GM18873 (cell line): Measurements from ENCODE around the gene PAQR6.

Experiments
- ATAC-seq: cut with Tn5 transposase; IDR thresholded peaks from one replicate; pipeline ENCODE4 v1.9.1; 2021; ENCODE audit warnings: mild to moderate bottlenecking, moderate library complexity, moderate number of reproducible peaks; ENCODE audit not compliant: unreplicated experiment, low FRiP score

Gene PAQR6

GRCh38 chr1:156266051-156266450 lies 18.2 kb upstream of the PAQR6 start:
- no peak for ATAC-seq

- ATAC-seq: no peak
Measured at GRCh38 chr1:156263288-156263655, 15.4 kb upstream of the PAQR6 start.

GRCh38 chr1:156262461-156263287 lies 14.8 kb upstream of the PAQR6 start:
- no peak for ATAC-seq

- ATAC-seq: no peak
Measured at GRCh38 chr1:156260896-156261295, 13.0 kb upstream of the PAQR6 start.

- ATAC-seq: no peak
Measured at GRCh38 chr1:156259805-156260204, 11.9 kb upstream of the PAQR6 start.

GRCh38 chr1:156258859-156259258 lies 11.0 kb upstream of the PAQR6 start:
- ATAC-seq: no peak

- no peak for ATAC-seq
Measured at GRCh38 chr1:156257711-156258110, 9.9 kb upstream of the PAQR6 start.

GRCh38 chr1:156253634-156254033 lies 5.8 kb upstream of the PAQR6 start:
- no peak for ATAC-seq

GRCh38 chr1:156251527-156251926 lies 3.7 kb upstream of the PAQR6 start:
- no peak for ATAC-seq

- ATAC-seq: no peak
Measured at GRCh38 chr1:156249593-156249992, 1.7 kb upstream of the PAQR6 start.

GRCh38 chr1:156248323-156248683 lies 447 bp upstream of the PAQR6 start:
- ATAC-seq: no peak

- no peak for ATAC-seq
Measured at GRCh38 chr1:156246781-156247459, 936 bp downstream of the PAQR6 start.

- no peak for ATAC-seq
Measured at GRCh38 chr1:156246241-156246780, 1.5 kb downstream of the PAQR6 start.

- no peak for ATAC-seq
Measured at GRCh38 chr1:156245451-156246232, 2.2 kb downstream of the PAQR6 start.

GRCh38 chr1:156244712-156245111 lies 3.1 kb downstream of the PAQR6 start:
- no peak for ATAC-seq

GRCh38 chr1:156244126-156244525 lies 3.7 kb downstream of the PAQR6 start:
- no peak for ATAC-seq

GRCh38 chr1:156242738-156243137 lies 5.1 kb downstream of the PAQR6 start:
- no peak for ATAC-seq

GRCh38 chr1:156241926-156242325 lies 5.9 kb downstream of the PAQR6 start, which contains the start of gene BGLAP:
TSS of gene BGLAP (plus strand) at chr1:156242184. CDS start at chr1:156242232, 48 bp downstream.
- no peak for ATAC-seq

GRCh38 chr1:156241311-156241811 lies 6.5 kb downstream of the PAQR6 start:
- no peak for ATAC-seq

- no peak for ATAC-seq
Measured at GRCh38 chr1:156238248-156238647, 9.6 kb downstream of the PAQR6 start.

- ATAC-seq: no peak
Measured at GRCh38 chr1:156236164-156236563, 11.7 kb downstream of the PAQR6 start.
